Keratinocyte (primary cell): ENCODE data around the gene ZMYM2. TPM values are rescaled to one million over a fixed set of nuclear protein-coding genes. Genes with fewer than 3 reads are reported as not detected.

Source experiments
- DNase-seq: peaks from one replicate; pipeline ENCODE4 v3.0.0-alpha.2; 2011; ENCODE audit warnings: low read depth, missing footprints, low spot score
- FAIRE-seq: peaks from 2 replicates; lab custom pipeline; 2011; peaks lifted over from hg19 to GRCh38; lab: Jason Lieb, UNC
- H2AFZ ChIP-seq: 2 replicates; pipeline ENCODE4 v1.6.0; 2012; ENCODE audit warnings: low read length, control low read depth, inconsistent platforms; ENCODE audit not compliant: control insufficient read depth
- H3K27ac ChIP-seq: 2 replicates; pipeline ENCODE4 v1.5.1; 2011; ENCODE audit warnings: low read length; ENCODE audit not compliant: control insufficient read depth, insufficient read depth
- H3K27me3 ChIP-seq: 3 replicates; pipeline ENCODE4 v1.6.0; 2011; ENCODE audit warnings: low read length; ENCODE audit not compliant: control insufficient read depth, insufficient read depth; ENCODE audit errors: extremely low read depth
- H3K36me3 ChIP-seq, 2 experiments: 2 replicates in 1 of 2; 3 replicates in 1 of 2; pipeline ENCODE4 v1.5.1; 2011; ENCODE audit warnings: low read length in 2 of 2, mild to moderate bottlenecking in 1 of 2; ENCODE audit not compliant: control insufficient read depth in 2 of 2, insufficient read depth in 2 of 2; ENCODE audit errors: extremely low read depth in 1 of 2
- H3K4me1 ChIP-seq: 3 replicates; pipeline ENCODE4 v1.5.1; 2011; ENCODE audit warnings: low read length; ENCODE audit not compliant: control insufficient read depth, insufficient read depth; ENCODE audit errors: extremely low read depth
- H3K4me2 ChIP-seq: 3 replicates; pipeline ENCODE4 v1.6.0; 2011; ENCODE audit warnings: low read depth, low read length; ENCODE audit not compliant: control insufficient read depth, insufficient read depth; ENCODE audit errors: extremely low read depth
- H3K4me3 ChIP-seq, 3 experiments: fragments of 200-600 bp in 1 of 3; sonication (generic) in 1 of 3; 2 replicates in 2 of 3; 3 replicates in 1 of 3; pipeline ENCODE4 v1.5.1; 2011 to 2016; ENCODE audit warnings: low read length in 3 of 3, mild to moderate bottlenecking in 3 of 3, control low read depth in 2 of 3, inconsistent platforms in 1 of 3, low read depth in 1 of 3, mixed read lengths in 1 of 3, mixed run types in 1 of 3, moderate library complexity in 1 of 3; ENCODE audit not compliant: control insufficient read depth in 2 of 3, insufficient read depth in 2 of 3; ENCODE audit errors: extremely low read depth in 1 of 3
- H3K79me2 ChIP-seq: 2 replicates; pipeline ENCODE4 v1.6.0; 2012; ENCODE audit warnings: low read length; ENCODE audit not compliant: control insufficient read depth, insufficient read depth
- H3K9ac ChIP-seq: 3 replicates; pipeline ENCODE4 v1.6.0; 2011; ENCODE audit warnings: low read length; ENCODE audit not compliant: control insufficient read depth, insufficient read depth; ENCODE audit errors: extremely low read depth
- H3K9me1 ChIP-seq: 3 replicates; pipeline ENCODE4 v1.6.0; 2011; ENCODE audit warnings: low read length; ENCODE audit not compliant: control insufficient read depth, insufficient read depth; ENCODE audit errors: extremely low read depth
- H3K9me3 ChIP-seq: 2 replicates; pipeline ENCODE4 v1.5.1; 2012; ENCODE audit warnings: low read depth, low read length; ENCODE audit not compliant: control insufficient read depth
- H4K20me1 ChIP-seq: 3 replicates; pipeline ENCODE4 v1.6.0; 2011; ENCODE audit warnings: low read length; ENCODE audit not compliant: control insufficient read depth, insufficient read depth; ENCODE audit errors: extremely low read depth
- EZH2 ChIP-seq: IDR thresholded peaks from one replicate; pipeline ENCODE4 v1.6.1; 2012; ENCODE audit warnings: inconsistent platforms, mild to moderate bottlenecking, low read length, moderate library complexity
- dilution Hi-C: fragments of 300-500 bp; cut with MboI; formaldehyde crosslinking; loops from one replicate; pipeline ENCODE4 v1.7.0; 2020; ENCODE audit warnings: low sequenced_read_pairs; ENCODE audit not compliant: extremely low pct_ligation_motif_present
- polyA plus RNA-seq, 5 experiments: library from polyadenylated mRNA; depleted of rRNA in 3 of 5; stranded (reverse) in 3 of 5; stranded (forward) in 1 of 5; unstranded in 1 of 5; fragments of >200 nt; gene quantifications; 1 replicate in 1 of 5; 2 replicates in 3 of 5; 3 replicates in 1 of 5; pipeline versions ENCODE4 v1.2.1 to v1.2.3, GENCODE V29; 2011 to 2012; ENCODE audit warnings: missing spikeins in 2 of 5, low read depth in 1 of 5, low replicate concordance in 1 of 5
- TF ChIP-seq, protein P1 (sequence below), 3 experiments: IDR thresholded peaks in 1 of 3; conservative IDR thresholded peaks in 1 of 3; optimal IDR thresholded peaks in 1 of 3; 2 replicates in 2 of 3; 3 replicates in 1 of 3; pipeline versions ENCODE3 to v1.5.1; 2011; ENCODE audit warnings: low read length in 3 of 3, mild to moderate bottlenecking in 3 of 3, moderate library complexity in 2 of 3, control low read depth in 1 of 3, inconsistent platforms in 1 of 3; ENCODE audit not compliant: insufficient read depth in 2 of 3; ENCODE audit errors: extremely low read depth in 1 of 3

The ZMYM2 gene
- polyA plus RNA-seq, 1 donor (not counting 4 experiments of a cell fraction or from before 2014, with no cell fraction given) = 51.3 TPM

DNA sequence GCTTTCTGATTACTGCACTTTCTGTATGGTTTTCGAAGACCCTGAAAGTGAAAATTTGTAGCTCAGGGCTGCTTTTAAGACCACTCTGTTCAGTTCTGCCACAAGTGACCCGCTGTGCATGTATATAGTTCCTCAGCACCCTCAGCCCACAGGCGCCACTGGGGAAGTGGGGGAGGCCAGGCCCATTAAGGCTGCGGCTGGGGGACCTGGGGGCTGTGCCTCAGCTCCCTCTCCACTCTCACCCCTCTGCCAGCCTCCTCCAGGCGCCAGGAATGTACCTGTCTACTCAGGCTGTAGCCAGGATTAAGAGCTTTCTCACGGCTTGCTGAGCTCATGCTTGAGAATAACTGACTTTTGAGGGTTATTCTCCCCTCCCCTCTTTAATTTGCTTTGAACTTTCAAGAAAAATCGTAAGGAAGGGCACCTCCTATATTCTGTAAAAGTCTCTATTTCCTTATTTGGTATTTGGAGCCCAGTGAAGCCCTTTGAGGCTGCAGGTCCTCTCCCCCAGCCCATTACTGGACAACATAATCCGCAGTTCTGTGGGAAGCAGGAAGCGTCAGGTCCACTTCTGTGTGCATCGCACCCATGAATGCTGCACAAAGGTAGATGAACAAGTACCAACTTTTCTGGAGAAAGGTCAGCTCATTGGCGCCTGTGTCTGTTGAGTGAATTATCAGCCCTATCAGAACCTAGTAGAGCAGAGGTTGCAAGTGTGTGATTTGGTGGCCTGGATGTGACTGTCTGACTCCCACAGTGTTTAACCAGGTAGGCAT lies 172.7 kb downstream of the ZMYM2 start:
- Histone ChIP-seq H3K27ac (no peak overlapping the region), H3K4me3 (no peak overlapping the region), H4K20me1 (no peaks in the 10 kb centered on the region), H3K79me2 (no peaks in the 10 kb centered on the region), H3K4me2 (no peak overlapping the region), H3K36me3 (no peaks in the 10 kb centered on the region), H3K4me1 (peaks cover 7% of the 10 kb centered on the region), H2AFZ (no peak overlapping the region), H3K9me1 (no peaks in the 10 kb centered on the region), H3K9me3 (no peaks in the 10 kb centered on the region), H3K9ac (no peak overlapping the region), H3K27me3 (peaks cover 19% of the 10 kb centered on the region)
- no peak for DNase-seq
- dilution Hi-C loops = no loop called here
- no peak for FAIRE-seq
- TF ChIP-seq, protein P1, sequence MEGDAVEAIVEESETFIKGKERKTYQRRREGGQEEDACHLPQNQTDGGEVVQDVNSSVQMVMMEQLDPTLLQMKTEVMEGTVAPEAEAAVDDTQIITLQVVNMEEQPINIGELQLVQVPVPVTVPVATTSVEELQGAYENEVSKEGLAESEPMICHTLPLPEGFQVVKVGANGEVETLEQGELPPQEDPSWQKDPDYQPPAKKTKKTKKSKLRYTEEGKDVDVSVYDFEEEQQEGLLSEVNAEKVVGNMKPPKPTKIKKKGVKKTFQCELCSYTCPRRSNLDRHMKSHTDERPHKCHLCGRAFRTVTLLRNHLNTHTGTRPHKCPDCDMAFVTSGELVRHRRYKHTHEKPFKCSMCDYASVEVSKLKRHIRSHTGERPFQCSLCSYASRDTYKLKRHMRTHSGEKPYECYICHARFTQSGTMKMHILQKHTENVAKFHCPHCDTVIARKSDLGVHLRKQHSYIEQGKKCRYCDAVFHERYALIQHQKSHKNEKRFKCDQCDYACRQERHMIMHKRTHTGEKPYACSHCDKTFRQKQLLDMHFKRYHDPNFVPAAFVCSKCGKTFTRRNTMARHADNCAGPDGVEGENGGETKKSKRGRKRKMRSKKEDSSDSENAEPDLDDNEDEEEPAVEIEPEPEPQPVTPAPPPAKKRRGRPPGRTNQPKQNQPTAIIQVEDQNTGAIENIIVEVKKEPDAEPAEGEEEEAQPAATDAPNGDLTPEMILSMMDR (optimal IDR thresholded peaks at IDR 0.05 in 1 of 3, IDR thresholded peaks at IDR 0.05 in 1 of 3, conservative IDR thresholded peaks at IDR 0.05 in 1 of 3; ENCODE audit: extremely low read depth in 1 of 3, insufficient read depth in 2 of 3, low read length in 3 of 3) = no peak
- TF ChIP-seq EZH2 = no peak

DNA sequence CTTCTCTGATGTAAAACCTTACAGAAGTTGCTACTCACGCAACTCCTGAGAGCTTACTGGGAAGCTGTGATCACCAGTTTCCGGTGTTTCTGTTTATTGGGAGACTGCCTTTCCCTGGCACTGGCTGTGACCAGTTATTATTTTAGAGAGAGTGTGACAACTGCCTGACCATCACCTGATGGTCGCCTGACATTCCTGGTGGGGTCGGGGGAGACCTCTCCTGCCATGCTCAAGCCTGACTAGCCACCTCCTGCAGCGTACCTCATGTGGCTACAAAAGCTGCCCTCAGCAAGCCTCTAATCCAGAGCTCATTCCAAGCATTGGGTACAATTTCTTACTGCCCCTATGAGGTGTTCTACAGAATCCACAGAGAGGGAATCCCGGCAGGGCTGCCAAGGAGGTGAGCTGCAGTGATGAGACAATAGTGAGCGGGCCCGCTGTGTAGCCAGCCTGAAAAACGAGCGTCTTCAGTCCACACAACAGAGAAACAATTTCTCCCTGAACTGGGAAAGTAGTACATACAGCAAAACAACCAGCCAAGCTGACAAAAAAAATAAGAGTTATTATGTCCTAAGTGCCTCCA lies 173.6 kb downstream of the ZMYM2 start:
- no peak for DNase-seq
- Histone ChIP-seq H3K9me3 (no peaks in the 10 kb centered on the region), H3K79me2 (no peaks in the 10 kb centered on the region), H3K27ac (no peak overlapping the region), H3K9ac (no peak overlapping the region), H3K36me3 (no peaks in the 10 kb centered on the region), H3K27me3 (peaks cover 25% of the 10 kb centered on the region), H3K4me1 (peaks cover 11% of the 10 kb centered on the region), H3K9me1 (no peaks in the 10 kb centered on the region), H3K4me3 (no peak overlapping the region), H3K4me2 (no peak overlapping the region), H2AFZ (no peak overlapping the region), H4K20me1 (no peaks in the 10 kb centered on the region)
- no peak for FAIRE-seq
- no peak for TF ChIP-seq EZH2
- TF ChIP-seq, protein P1 (optimal IDR thresholded peaks at IDR 0.05 in 1 of 3, IDR thresholded peaks at IDR 0.05 in 1 of 3, conservative IDR thresholded peaks at IDR 0.05 in 1 of 3; ENCODE audit: extremely low read depth in 1 of 3, insufficient read depth in 2 of 3, low read length in 3 of 3) = no peak
- dilution Hi-C loops = no loop called here
